ENCODE measurements around the gene PKP4. TPM values are rescaled to one million over a fixed set of nuclear protein-coding genes. Genes with fewer than 3 reads are reported as not detected.

PKP4 gene
- total and polyA plus RNA-seq, 2 experiments from 2014 or later: 35.7 to 92.3 TPM

- TF ChIP-seq, protein P1, sequence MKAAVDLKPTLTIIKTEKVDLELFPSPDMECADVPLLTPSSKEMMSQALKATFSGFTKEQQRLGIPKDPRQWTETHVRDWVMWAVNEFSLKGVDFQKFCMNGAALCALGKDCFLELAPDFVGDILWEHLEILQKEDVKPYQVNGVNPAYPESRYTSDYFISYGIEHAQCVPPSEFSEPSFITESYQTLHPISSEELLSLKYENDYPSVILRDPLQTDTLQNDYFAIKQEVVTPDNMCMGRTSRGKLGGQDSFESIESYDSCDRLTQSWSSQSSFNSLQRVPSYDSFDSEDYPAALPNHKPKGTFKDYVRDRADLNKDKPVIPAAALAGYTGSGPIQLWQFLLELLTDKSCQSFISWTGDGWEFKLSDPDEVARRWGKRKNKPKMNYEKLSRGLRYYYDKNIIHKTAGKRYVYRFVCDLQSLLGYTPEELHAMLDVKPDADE (IDR thresholded peaks at IDR 0.05): no peak
- TF ChIP-seq, protein P2, sequence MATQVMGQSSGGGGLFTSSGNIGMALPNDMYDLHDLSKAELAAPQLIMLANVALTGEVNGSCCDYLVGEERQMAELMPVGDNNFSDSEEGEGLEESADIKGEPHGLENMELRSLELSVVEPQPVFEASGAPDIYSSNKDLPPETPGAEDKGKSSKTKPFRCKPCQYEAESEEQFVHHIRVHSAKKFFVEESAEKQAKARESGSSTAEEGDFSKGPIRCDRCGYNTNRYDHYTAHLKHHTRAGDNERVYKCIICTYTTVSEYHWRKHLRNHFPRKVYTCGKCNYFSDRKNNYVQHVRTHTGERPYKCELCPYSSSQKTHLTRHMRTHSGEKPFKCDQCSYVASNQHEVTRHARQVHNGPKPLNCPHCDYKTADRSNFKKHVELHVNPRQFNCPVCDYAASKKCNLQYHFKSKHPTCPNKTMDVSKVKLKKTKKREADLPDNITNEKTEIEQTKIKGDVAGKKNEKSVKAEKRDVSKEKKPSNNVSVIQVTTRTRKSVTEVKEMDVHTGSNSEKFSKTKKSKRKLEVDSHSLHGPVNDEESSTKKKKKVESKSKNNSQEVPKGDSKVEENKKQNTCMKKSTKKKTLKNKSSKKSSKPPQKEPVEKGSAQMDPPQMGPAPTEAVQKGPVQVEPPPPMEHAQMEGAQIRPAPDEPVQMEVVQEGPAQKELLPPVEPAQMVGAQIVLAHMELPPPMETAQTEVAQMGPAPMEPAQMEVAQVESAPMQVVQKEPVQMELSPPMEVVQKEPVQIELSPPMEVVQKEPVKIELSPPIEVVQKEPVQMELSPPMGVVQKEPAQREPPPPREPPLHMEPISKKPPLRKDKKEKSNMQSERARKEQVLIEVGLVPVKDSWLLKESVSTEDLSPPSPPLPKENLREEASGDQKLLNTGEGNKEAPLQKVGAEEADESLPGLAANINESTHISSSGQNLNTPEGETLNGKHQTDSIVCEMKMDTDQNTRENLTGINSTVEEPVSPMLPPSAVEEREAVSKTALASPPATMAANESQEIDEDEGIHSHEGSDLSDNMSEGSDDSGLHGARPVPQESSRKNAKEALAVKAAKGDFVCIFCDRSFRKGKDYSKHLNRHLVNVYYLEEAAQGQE (IDR thresholded peaks at IDR 0.05; ENCODE audit: unreplicated experiment): no peak
- no peak for TF ChIP-seq EZH2 (IDR thresholded peaks at IDR 0.05; ENCODE audit: low read depth, unreplicated experiment)
- TF ChIP-seq EZH2phosphoT487 (IDR thresholded peaks at IDR 0.05; ENCODE audit: unreplicated experiment): no peak
- TF ChIP-seq ZNF114 (CRISPR knock-in tag; IDR thresholded peaks at IDR 0.05): no peak
- no peak for TF ChIP-seq STAT1 (IDR thresholded peaks at IDR 0.05; ENCODE audit: unreplicated experiment)
Measured at GRCh38 chr2:158478816-158479215, 22.1 kb downstream of the PKP4 start (continued).

DNA sequence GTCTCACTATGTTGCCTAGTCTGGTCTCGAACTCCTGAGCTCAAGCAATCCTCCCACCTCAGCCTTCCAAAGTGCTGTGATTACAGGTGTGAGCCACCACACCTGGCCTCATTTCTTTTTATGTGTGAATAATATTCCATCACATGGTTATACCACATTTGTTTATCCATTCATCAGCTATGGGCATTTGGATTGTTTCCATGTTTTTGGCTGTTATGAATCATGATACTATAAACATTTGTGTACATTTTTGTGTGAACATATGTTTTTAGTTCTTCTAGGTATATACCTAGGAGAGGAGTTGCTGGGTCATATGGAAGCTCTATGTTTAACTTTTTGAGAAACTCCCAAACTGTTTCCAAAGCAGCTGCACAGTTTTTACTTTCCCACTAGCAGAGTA lies 24.4 kb downstream of the PKP4 start:
- DNase-seq (ENCODE audit: low spot score) (no peak), ATAC-seq (no peak)
- no peak overlapping the region for H3K27ac ChIP-seq (ENCODE audit: low read depth)
- peaks cover 11% of the 10 kb centered on the region for H4K20me1 ChIP-seq (replicated peaks; ENCODE audit: insufficient read depth)
- H3K27ac Mint-ChIP-seq: no peak overlapping the region
- no peaks in the 10 kb centered on the region for H3K9me2 ChIP-seq (ENCODE audit: insufficient read depth)
- H3K4me3 Mint-ChIP-seq: no peak overlapping the region
- no peaks in the 10 kb centered on the region for H3K9me3 Mint-ChIP-seq
- H3K27me3 ChIP-seq (ENCODE audit: insufficient read depth): no peaks in the 10 kb centered on the region
- no peaks in the 10 kb centered on the region for H3F3A ChIP-seq (replicated peaks; ENCODE audit: low read depth)
- no peak overlapping the region for H3K4me2 ChIP-seq
- H3K79me2 ChIP-seq (replicated peaks; ENCODE audit: insufficient read depth): peaks cover 90% of the 10 kb centered on the region
- peaks cover 7% of the 10 kb centered on the region; the same call in 2 of the 3 replicates for H3K36me3 Mint-ChIP-seq (ENCODE audit: low read depth)
- no peaks in the 10 kb centered on the region for H3K36me3 ChIP-seq (ENCODE audit: insufficient read depth)
- no peak overlapping the region for H3K4me3 ChIP-seq
- peaks cover 28% of the 10 kb centered on the region for H3K4me1 Mint-ChIP-seq
- no peak overlapping the region for H2AFZ ChIP-seq
- no peaks in the 10 kb centered on the region for H3K27me3 Mint-ChIP-seq (ENCODE audit: insufficient read depth, low read depth, poor library complexity)
- TF ChIP-seq CREB1 (CRISPR knock-in tag; IDR thresholded peaks at IDR 0.05; ENCODE audit: low read depth) (no peak), JUNB (IDR thresholded peaks at IDR 0.05; ENCODE audit: unreplicated experiment) (no peak), POLR2AphosphoS5 (IDR thresholded peaks at IDR 0.05; ENCODE audit: low read depth) (no peak), EZH2phosphoT487 (IDR thresholded peaks at IDR 0.05; ENCODE audit: unreplicated experiment) (no peak), NANOG (IDR thresholded peaks at IDR 0.05; ENCODE audit: borderline replicate concordance) (no peak)
- TF ChIP-seq, protein P1 (IDR thresholded peaks at IDR 0.05): no peak
- TF ChIP-seq, protein P2 (IDR thresholded peaks at IDR 0.05; ENCODE audit: unreplicated experiment): no peak
- TF ChIP-seq, protein P3, sequence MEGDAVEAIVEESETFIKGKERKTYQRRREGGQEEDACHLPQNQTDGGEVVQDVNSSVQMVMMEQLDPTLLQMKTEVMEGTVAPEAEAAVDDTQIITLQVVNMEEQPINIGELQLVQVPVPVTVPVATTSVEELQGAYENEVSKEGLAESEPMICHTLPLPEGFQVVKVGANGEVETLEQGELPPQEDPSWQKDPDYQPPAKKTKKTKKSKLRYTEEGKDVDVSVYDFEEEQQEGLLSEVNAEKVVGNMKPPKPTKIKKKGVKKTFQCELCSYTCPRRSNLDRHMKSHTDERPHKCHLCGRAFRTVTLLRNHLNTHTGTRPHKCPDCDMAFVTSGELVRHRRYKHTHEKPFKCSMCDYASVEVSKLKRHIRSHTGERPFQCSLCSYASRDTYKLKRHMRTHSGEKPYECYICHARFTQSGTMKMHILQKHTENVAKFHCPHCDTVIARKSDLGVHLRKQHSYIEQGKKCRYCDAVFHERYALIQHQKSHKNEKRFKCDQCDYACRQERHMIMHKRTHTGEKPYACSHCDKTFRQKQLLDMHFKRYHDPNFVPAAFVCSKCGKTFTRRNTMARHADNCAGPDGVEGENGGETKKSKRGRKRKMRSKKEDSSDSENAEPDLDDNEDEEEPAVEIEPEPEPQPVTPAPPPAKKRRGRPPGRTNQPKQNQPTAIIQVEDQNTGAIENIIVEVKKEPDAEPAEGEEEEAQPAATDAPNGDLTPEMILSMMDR (conservative IDR thresholded peaks at IDR 0.05; ENCODE audit: low read depth in 2 of 2): no peak
- H3K4me1 ChIP-seq (ENCODE audit: insufficient read depth): peaks cover 9% of the 10 kb centered on the region; the same call in 1 of the 2 replicates
